SH-SY5Y (cell line): ENCODE measurements around the gene CORIN.

Source experiments
- GATA2 ChIP-seq: IDR thresholded peaks from 2 replicates; pipeline ENCODE4 v1.6.1; 2011; ENCODE audit warnings: mild to moderate bottlenecking, low read depth, low read length
- GATA3 ChIP-seq: IDR thresholded peaks from 2 replicates; pipeline ENCODE4 v1.6.1; 2011; ENCODE audit warnings: low read depth, mild to moderate bottlenecking, low read length, moderate library complexity

The CORIN gene

GRCh38 chr4:47642985-47643760, 194.7 kb downstream of the CORIN start:
- TF ChIP-seq GATA2 (no peak), GATA3 (no peak)

GRCh38 chr4:47642191-47642830, 195.6 kb downstream of the CORIN start:
- TF ChIP-seq GATA3 (no peak), GATA2 (no peak)

GRCh38 chr4:47641755-47642154, 196.1 kb downstream of the CORIN start:
- TF ChIP-seq GATA3 (no peak), GATA2 (no peak)

GRCh38 chr4:47640911-47641310, 197.0 kb downstream of the CORIN start:
- TF ChIP-seq GATA2 (no peak), GATA3 (no peak)

- TF ChIP-seq GATA2, result no peak
- no peak for TF ChIP-seq GATA3
Measured at GRCh38 chr4:47639531-47639930, 198.3 kb downstream of the CORIN start.

GRCh38 chr4:47631161-47631560, 206.7 kb downstream of the CORIN start:
- TF ChIP-seq GATA3 (no peak), GATA2 (no peak)

GRCh38 chr4:47624031-47624441, 213.8 kb downstream of the CORIN start:
- TF ChIP-seq GATA3 (no peak), GATA2 (no peak)

- TF ChIP-seq GATA2 (no peak), GATA3 (no peak)
Measured at GRCh38 chr4:47621181-47621580, 216.7 kb downstream of the CORIN start.

- TF ChIP-seq GATA2 (no peak), GATA3 (no peak)
Measured at GRCh38 chr4:47619691-47620090, 218.2 kb downstream of the CORIN start.

- TF ChIP-seq GATA2 (no peak), GATA3 (no peak)
Measured at GRCh38 chr4:47617607-47618006, 220.3 kb downstream of the CORIN start.

- TF ChIP-seq GATA3, result no peak
- no peak for TF ChIP-seq GATA2
Measured at GRCh38 chr4:47615385-47615784, 222.5 kb downstream of the CORIN start.

GRCh38 chr4:47612116-47613023, 225.5 kb downstream of the CORIN start:
- TF ChIP-seq GATA3 (no peak), GATA2 (no peak)

- TF ChIP-seq GATA3 (no peak), GATA2 (no peak)
Measured at GRCh38 chr4:47606482-47606881, 231.4 kb downstream of the CORIN start.

GRCh38 chr4:47598896-47599295, 239.0 kb downstream of the CORIN start:
- no peak for TF ChIP-seq GATA3
- no peak for TF ChIP-seq GATA2
